ENCODE data around the gene CARD8.
"Not testable (repeated sequence)": the region's sequence is repeated elsewhere in the genome, so short reads cannot be mapped to it uniquely, and the experiment has no call there.

Gene CARD8

GRCh38 chr19:48255376-48256303 lies at the start of gene CARD8:
Gene CARD8 (minus strand): TSS chr19:48255912. CDS start chr19:48241020, 14,892 bp downstream.
- peak; percentile 95 for DNase-seq

- no peak for DNase-seq
Measured at GRCh38 chr19:48303866-48304265, 48.2 kb upstream of the CARD8 start.

- DNase-seq = no peak
Measured at GRCh38 chr19:48303367-48303766, 47.7 kb upstream of the CARD8 start.

- no peak for DNase-seq
Measured at GRCh38 chr19:48302600-48302959, 46.9 kb upstream of the CARD8 start.

- DNase-seq = no peak
Measured at GRCh38 chr19:48301886-48302599, 46.3 kb upstream of the CARD8 start.

- DNase-seq = no peak
Measured at GRCh38 chr19:48297975-48298374, 42.3 kb upstream of the CARD8 start.

GRCh38 chr19:48296963-48297734 lies 41.4 kb upstream of the CARD8 start:
- no peak for DNase-seq

- DNase-seq = no peak
Measured at GRCh38 chr19:48295458-48295857, 39.7 kb upstream of the CARD8 start.

- DNase-seq = no peak
Measured at GRCh38 chr19:48292798-48293197, 37.1 kb upstream of the CARD8 start.

GRCh38 chr19:48291489-48291815 lies 35.7 kb upstream of the CARD8 start:
- DNase-seq = not testable (repeated sequence)

GRCh38 chr19:48290771-48291488 lies 35.2 kb upstream of the CARD8 start:
- DNase-seq = peak; percentile 87

GRCh38 chr19:48290401-48290770 lies 34.7 kb upstream of the CARD8 start:
- peak; percentile 85 for DNase-seq

- no peak for DNase-seq
Measured at GRCh38 chr19:48287748-48288147, 32.0 kb upstream of the CARD8 start.

GRCh38 chr19:48284896-48285295 lies 29.2 kb upstream of the CARD8 start:
- no peak for DNase-seq

- DNase-seq = no peak
Measured at GRCh38 chr19:48283908-48284307, 28.2 kb upstream of the CARD8 start.

- no peak for DNase-seq
Measured at GRCh38 chr19:48279747-48280146, 24.0 kb upstream of the CARD8 start.

GRCh38 chr19:48274938-48275337 lies 19.2 kb upstream of the CARD8 start:
- DNase-seq = no peak

GRCh38 chr19:48274173-48274572 lies 18.5 kb upstream of the CARD8 start:
- no peak for DNase-seq

- DNase-seq = peak; percentile 87
Measured at GRCh38 chr19:48271531-48272151, 15.9 kb upstream of the CARD8 start.

GRCh38 chr19:48269617-48270026 lies 13.9 kb upstream of the CARD8 start:
- DNase-seq = not testable (repeated sequence)

GRCh38 chr19:48265326-48265725 lies 9.6 kb upstream of the CARD8 start:
- DNase-seq = not testable (repeated sequence)

GRCh38 chr19:48260359-48260714 lies 4.6 kb upstream of the CARD8 start:
- DNase-seq = not testable (repeated sequence)

Measured in NCI-H69 (cell line).